GM12873 (cell line): Measurements from ENCODE around the gene UBL4A.

Experiments used
- TF ChIP-seq, protein P1 (sequence below): IDR thresholded peaks from 2 replicates; pipeline ENCODE4 v1.5.1; 2012; ENCODE audit warnings: low read depth, mild to moderate bottlenecking, moderate library complexity, low read length, control low read depth; ENCODE audit not compliant: insufficient read depth; ENCODE audit errors: missing control alignments

The UBL4A gene

DNA sequence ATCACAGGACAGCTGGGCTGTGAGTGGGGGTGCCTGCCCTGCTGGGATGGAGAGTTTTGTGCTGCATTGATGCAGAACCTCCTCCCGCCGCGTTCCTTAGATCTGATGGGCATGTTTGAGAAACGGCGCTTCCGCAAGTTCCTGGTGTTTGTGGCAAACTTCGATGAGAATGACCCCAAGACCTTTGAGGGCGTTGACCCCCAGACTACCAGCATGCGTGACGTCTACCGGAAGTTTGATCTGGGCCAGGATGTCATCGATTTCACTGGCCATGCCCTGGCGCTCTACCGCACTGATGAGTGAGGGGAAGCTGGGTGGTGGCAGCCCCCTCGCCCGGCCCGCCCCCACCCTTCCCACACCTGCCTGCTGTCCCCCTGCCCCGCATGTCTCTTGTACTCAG is 46.6 kb downstream of the UBL4A start:
- TF ChIP-seq, protein P1, sequence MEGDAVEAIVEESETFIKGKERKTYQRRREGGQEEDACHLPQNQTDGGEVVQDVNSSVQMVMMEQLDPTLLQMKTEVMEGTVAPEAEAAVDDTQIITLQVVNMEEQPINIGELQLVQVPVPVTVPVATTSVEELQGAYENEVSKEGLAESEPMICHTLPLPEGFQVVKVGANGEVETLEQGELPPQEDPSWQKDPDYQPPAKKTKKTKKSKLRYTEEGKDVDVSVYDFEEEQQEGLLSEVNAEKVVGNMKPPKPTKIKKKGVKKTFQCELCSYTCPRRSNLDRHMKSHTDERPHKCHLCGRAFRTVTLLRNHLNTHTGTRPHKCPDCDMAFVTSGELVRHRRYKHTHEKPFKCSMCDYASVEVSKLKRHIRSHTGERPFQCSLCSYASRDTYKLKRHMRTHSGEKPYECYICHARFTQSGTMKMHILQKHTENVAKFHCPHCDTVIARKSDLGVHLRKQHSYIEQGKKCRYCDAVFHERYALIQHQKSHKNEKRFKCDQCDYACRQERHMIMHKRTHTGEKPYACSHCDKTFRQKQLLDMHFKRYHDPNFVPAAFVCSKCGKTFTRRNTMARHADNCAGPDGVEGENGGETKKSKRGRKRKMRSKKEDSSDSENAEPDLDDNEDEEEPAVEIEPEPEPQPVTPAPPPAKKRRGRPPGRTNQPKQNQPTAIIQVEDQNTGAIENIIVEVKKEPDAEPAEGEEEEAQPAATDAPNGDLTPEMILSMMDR: no peak

DNA sequence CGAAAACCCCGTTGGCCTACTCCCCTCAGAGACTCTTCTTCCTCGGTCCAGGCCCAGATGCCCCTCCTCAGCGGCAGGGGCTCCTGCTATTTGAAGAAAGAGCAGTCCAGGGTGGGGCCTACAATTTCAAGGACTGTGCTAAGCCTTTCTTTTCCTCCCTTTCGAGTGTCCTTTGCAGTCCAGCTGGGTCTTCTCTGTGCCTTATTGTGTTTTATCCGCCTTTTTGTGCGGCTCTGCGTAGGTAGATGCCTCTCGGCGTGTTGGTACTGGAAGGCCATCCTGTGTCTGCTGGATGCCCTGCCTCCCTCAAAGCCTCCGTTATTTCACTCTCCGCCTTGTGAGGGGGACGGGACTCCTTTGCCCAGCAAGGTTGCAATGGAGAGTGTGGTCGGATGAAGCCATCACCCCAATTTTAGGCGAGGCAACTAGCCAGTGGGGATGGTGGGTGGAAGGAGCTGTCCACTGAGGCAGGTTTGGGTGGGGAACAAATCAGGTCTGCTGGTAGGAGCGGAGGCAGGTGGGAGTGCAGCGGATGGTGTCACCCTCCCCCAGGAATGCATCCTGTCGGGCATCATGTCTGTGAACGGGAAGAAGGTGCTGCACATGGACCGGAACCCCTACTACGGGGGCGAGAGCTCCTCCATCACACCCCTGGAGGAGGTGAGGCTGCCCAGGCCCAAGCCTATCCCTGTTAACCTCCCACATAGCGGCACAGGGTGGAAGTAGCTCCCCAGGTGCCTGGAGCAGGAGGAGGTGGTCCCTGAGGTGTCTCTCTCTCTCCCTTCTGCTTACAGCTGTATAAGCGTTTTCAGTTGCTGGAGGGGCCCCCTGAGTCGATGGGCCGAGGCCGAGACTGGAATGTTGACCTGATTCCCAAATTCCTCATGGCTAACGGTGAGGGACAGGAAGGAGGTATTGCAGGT is 48.2 kb downstream of the UBL4A start:
- TF ChIP-seq, protein P1: no peak

DNA sequence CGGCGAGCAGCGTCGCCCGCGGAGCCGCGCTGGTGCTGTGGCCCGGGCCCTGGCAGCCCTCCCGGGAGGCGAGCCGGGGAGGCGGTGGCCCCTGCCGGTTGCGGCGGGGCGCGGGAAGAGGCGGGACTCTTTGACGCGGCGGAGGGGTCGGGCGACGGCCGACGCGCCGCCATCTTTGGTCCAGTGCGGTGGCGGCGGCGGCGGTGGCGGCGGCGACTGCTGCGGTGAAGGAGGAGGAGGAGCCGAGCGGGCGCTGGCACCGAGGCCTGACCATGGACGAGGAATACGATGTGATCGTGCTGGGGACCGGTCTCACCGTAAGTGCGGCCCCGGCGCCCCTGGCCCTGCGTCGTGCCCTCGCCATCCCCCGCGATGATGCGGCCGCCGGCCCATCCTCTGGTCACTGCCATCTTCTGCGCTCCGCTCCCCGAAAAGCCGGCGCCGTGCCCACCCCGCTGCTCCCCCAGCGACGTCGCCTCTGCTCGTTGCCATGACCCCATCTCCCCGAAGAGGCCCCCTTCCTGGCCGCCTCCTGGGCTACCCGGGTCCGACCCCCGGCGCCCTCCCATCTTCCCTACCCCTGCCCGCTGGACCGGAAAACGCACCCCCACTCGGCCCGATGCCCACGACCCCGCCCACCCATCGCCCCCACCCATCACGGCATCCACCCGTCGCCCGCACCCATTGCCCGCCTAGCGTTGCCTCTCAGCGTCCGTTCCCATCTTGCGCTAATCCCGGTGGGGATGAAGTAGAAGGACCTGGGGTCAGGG is 49.2 kb downstream of the UBL4A start, which contains the start of gene GDI1:
GDI1 (plus strand) TSS at position 172 of the 770 bp plus-strand sequence; CDS start at position 273, 101 bp downstream.
- TF ChIP-seq, protein P1: no peak

DNA sequence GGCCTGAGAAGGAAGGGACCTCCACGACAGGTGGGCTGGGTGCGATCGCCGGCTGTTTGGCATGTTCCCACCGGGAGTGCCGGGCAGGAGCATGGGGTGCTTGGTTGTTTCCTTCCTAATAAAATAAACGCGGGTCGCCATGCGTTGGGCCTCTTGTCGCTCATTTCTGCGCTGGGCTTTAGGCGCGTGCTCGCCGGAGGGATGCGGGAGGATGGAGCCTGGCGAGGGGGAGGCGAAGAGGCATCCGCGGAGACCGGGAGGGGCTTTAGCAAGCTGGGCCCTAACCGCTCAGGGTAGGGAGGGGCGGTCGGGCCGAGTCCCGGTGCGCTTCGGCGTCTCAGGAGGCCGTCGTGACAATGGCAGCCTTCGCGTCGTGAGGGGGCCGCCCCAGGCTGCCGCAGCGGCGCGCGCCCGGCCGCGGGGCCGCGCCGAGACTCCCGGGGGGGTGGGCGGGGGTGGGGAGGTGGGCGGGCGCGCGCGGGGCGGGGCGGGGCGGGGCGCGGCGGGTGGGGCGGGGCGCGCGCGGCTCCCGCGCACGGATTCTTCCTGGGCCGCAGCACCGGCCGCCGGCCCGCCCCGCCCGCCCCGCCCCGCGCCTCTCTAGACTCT is 49.9 kb downstream of the UBL4A start:
- TF ChIP-seq, protein P1: no peak

DNA sequence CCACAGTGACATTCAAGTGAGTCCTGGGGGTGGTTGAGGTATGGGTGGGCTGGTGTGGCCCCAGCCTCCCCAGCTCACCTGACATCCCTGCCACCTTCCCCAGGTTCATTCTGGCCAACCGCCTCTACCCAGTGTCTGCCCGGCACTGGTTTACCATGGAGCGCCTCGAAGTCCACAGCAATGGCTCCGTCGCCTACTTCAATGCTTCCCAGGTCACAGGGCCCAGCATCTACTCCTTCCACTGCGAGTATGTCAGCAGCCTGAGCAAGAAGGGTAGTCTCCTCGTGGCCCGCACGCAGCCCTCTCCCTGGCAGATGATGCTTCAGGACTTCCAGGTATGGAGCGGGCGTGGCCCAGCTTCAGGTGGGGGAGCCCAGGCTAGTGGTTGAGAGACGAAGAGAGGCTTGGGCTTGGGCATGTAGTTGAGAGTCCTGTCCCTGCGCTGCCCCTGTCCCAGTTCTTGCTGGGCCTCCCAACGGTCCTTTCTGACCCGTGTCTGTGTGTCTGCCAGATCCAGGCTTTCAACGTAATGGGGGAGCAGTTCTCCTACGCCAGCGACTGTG is 51.2 kb downstream of the UBL4A start:
- TF ChIP-seq, protein P1: no peak

DNA sequence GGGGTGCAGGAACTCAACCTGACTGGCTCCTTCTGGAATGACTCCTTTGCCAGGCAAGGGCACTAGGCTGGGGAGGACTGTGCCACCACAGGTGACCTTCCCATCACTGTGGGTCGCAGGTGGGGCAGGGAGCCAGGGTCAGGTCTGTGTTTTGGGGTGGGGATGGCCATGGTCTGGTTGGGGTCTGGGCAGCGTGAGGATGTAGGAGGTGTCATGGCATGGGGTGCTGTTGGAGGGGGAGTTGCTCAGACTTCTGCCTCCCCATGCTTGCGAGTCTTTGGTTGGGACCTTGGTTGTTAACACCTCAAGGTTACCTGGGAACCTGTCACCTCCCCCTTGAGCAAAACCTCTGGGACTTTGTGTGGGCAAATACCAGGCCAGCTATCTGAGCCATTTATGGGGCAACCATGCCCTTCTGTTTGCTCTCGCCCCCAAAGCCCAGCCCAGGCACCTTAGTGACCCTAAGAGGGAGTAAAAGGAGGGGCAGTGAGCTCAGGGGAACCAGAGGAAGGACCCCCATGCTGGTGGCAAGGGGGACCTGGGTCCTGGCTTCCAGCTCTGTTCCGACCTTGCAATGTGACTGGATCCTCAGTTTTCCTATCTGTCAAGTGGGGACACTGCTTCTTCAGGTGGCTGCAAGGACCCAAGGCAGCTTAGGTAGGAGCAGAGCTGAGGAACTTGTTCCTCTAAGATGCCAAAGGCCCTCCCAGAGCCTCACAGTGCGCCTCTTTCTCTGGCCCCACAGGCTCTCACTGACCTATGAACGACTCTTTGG is 51.8 kb downstream of the UBL4A start:
- TF ChIP-seq, protein P1: no peak
